Measurements from ENCODE around the gene FA2H.

The FA2H gene

DNA sequence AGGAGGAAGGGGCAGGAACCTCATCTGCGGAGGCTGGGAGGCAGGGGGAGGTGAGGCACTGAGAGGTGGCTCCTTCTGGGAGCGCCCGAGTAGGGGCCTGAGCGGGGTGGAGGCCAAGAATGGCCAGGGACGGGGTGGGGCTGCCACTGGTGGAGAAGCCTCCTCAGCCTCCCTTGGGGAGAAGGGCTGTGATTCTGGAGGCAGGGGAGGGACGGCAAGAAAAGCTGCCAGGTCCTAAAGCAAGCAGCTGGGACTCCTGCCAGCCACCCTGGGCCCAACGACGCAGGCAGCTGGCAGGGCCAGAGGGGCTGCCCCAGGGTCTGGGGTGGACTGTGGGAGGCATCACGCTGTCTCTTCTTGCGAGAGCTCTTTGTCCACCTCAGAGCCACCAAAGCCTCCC is 61.3 kb downstream of the FA2H start:
- H3K27me3 ChIP-seq (ENCODE audit: insufficient read depth, poor library complexity, severe bottlenecking): no peaks in the 10 kb centered on the region
- no peaks in the 10 kb centered on the region for H3K36me3 ChIP-seq (ENCODE audit: low read depth)
- H3K27ac ChIP-seq (ENCODE audit: poor library complexity, severe bottlenecking): no peak overlapping the region
- no peak for TF ChIP-seq CTCF (IDR thresholded peaks at IDR 0.05; ENCODE audit: poor library complexity, severe bottlenecking)
- H3K4me1 ChIP-seq (ENCODE audit: insufficient read depth, poor library complexity, severe bottlenecking): peaks cover 3% of the 10 kb centered on the region
- H3K4me3 ChIP-seq (ENCODE audit: severe bottlenecking): no peak overlapping the region
- H3K9me3 ChIP-seq (ENCODE audit: severe bottlenecking): no peaks in the 10 kb centered on the region
- ATAC-seq (ENCODE audit: low read depth) (no peak), DNase-seq (ENCODE audit: low spot score) (no peak)

DNA sequence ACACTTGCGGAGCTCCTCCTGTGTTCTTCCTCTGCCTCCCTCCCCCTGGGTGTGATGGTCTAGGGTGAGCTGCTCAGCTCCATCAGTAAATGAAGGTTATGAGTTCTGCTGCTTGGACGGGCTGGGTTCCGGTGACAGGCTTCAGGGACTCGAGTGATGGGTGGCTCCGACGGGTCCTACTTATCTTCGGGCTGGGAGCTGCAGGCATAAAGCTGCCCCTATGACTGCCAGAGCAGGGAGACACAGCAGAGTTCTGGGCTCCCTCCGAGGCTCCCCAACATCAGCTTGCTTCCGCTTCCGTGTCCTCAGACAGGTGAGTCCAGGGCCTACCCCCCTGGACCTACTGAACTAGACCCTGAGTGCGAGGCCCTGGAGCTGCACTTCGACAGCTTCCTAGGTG is 62.7 kb downstream of the FA2H start:
- no peak for DNase-seq (ENCODE audit: low spot score)
- no peak for ATAC-seq (ENCODE audit: low read depth)
- Histone ChIP-seq H3K36me3 (ENCODE audit: low read depth) (no peaks in the 10 kb centered on the region), H3K27me3 (ENCODE audit: insufficient read depth, poor library complexity, severe bottlenecking) (no peaks in the 10 kb centered on the region), H3K9me3 (ENCODE audit: severe bottlenecking) (no peaks in the 10 kb centered on the region), H3K4me3 (ENCODE audit: severe bottlenecking) (no peak overlapping the region), H3K4me1 (ENCODE audit: insufficient read depth, poor library complexity, severe bottlenecking) (peaks cover 3% of the 10 kb centered on the region), H3K27ac (ENCODE audit: poor library complexity, severe bottlenecking) (no peak overlapping the region)
- TF ChIP-seq CTCF (IDR thresholded peaks at IDR 0.05; ENCODE audit: poor library complexity, severe bottlenecking): no peak

DNA sequence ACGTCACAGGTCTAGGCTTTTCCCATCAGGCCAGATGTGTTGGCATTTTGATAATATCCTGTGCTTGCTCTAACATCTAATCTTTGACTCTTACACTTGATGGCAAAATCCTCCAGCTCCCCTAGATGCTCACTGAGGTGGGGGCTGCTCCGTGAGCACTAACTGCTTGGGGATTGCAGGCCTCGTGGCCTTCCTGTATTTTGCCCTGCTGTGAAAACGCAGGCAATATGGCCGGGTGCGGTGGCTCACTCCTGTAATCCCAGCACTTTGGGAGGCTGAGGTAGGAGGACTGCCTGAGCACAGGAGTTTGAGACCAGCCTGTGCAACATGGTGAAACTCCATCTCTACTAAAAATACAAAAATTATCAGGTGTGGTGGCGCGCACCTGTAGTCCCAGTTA is 64.2 kb downstream of the FA2H start:
- H3K9me3 ChIP-seq (ENCODE audit: severe bottlenecking): no peaks in the 10 kb centered on the region
- peaks cover 3% of the 10 kb centered on the region for H3K4me1 ChIP-seq (ENCODE audit: insufficient read depth, poor library complexity, severe bottlenecking)
- H3K27me3 ChIP-seq (ENCODE audit: insufficient read depth, poor library complexity, severe bottlenecking): no peaks in the 10 kb centered on the region
- ATAC-seq (ENCODE audit: low read depth) (no peak), DNase-seq (ENCODE audit: low spot score) (no peak)
- no peaks in the 10 kb centered on the region for H3K36me3 ChIP-seq (ENCODE audit: low read depth)
- H3K4me3 ChIP-seq (ENCODE audit: severe bottlenecking): no peak overlapping the region
- TF ChIP-seq CTCF (IDR thresholded peaks at IDR 0.05; ENCODE audit: poor library complexity, severe bottlenecking): no peak
- no peak overlapping the region for H3K27ac ChIP-seq (ENCODE audit: poor library complexity, severe bottlenecking)

DNA sequence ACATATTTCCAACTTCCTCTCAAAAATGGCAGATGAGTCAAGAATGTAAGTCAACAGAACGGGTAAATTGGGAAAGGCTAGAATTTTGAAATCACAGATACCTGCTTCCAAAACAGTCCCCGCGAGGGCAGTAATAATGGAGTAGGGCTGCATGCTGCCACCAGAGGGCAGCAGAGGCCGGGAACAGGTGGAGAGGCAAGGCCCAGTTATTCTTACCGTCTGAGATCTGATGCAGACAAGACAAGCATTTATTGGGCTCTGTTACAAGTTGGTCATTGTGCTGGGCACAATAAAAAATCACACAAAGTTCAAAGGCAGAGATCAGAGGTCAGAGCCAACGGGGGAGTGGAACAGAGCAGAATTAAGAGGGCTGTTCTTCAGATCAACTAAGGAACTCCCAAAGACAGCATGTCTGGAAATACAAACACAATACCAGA is 65.2 kb downstream of the FA2H start:
- H3K9me3 ChIP-seq (ENCODE audit: severe bottlenecking): no peaks in the 10 kb centered on the region
- H3K36me3 ChIP-seq (ENCODE audit: low read depth): no peaks in the 10 kb centered on the region
- no peaks in the 10 kb centered on the region for H3K27me3 ChIP-seq (ENCODE audit: insufficient read depth, poor library complexity, severe bottlenecking)
- DNase-seq (ENCODE audit: low spot score) (no peak), ATAC-seq (ENCODE audit: low read depth) (peak; percentile 95)
- no peak overlapping the region for H3K27ac ChIP-seq (ENCODE audit: poor library complexity, severe bottlenecking)
- no peak overlapping the region for H3K4me3 ChIP-seq (ENCODE audit: severe bottlenecking)
- TF ChIP-seq CTCF (IDR thresholded peaks at IDR 0.05; ENCODE audit: poor library complexity, severe bottlenecking): peak; percentile 99
- peaks cover 3% of the 10 kb centered on the region for H3K4me1 ChIP-seq (ENCODE audit: insufficient read depth, poor library complexity, severe bottlenecking)

DNA sequence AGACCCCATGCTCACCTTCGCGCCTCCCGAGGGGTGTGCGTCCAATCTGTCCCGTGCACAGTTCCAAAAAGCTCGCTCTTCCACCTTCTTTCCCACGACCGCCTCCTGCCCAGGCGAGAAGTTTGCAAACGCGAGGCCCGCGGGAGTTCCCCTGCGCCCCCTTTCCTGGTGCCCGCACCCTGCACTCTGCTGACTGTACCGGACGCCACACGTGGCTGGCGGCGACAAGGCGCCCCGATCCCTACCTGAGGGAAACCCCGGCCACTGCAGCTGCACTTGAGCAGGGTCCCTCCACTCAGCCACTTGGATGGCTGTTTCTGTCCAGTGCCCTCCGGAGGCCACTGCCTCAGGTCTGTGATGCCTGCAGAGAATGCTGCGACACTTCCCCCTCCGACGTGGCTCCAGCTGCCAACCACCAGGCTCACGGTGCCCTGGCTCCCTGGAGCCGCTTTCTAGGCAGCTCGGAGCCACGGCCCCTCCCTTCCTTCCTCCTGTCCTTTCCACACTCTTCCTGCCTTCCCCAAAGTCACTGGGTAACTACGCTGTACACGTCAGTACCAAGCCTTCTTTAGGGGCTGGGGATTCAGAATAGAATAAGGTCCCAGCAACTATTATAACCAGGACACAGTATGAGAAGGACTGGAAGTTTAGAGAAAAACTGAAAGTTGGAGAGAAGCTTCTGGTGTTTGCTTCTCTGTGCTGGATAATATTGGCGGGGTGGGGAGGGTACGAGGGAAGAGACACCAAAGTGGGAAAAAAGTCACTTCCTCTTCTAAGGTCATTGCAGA is 74.0 kb downstream of the FA2H start, which contains the start of gene MLKL:
Gene MLKL, minus strand, starts transcription at position 425 of the 788 bp plus-strand sequence. CDS start 5,105 bp downstream, outside the sequence.
- TF ChIP-seq CTCF (IDR thresholded peaks at IDR 0.05; ENCODE audit: poor library complexity, severe bottlenecking): peak; percentile 22
- ATAC-seq (ENCODE audit: low read depth) (peak; percentile 76), DNase-seq (ENCODE audit: low spot score) (no peak)
- H3K4me3 ChIP-seq (ENCODE audit: severe bottlenecking): peak within 1 kb of the TSS; percentile 74
- H3K27me3 ChIP-seq (ENCODE audit: insufficient read depth, poor library complexity, severe bottlenecking): no peaks in the 10 kb centered on the region
- H3K36me3 ChIP-seq (ENCODE audit: low read depth): peaks cover 7% of the 10 kb centered on the region; the same call in 1 of the 2 replicates
- H3K4me1 ChIP-seq (ENCODE audit: insufficient read depth, poor library complexity, severe bottlenecking): peaks cover 19% of the 10 kb centered on the region
- no peaks in the 10 kb centered on the region for H3K9me3 ChIP-seq (ENCODE audit: severe bottlenecking)
- H3K27ac ChIP-seq (ENCODE audit: poor library complexity, severe bottlenecking): peak within 1 kb of the TSS; percentile 81
